ENCODE measurements around the gene MIB1. TPM values are rescaled to one million over a fixed set of nuclear protein-coding genes. Genes with fewer than 3 reads are reported as not detected.
A peak's percentile ranks its signal among the peaks of the same experiment; 100 is the strongest.

Gene MIB1
- 10 to 100 TPM; 30.0 to 34.7 TPM for total RNA-seq

- intact Hi-C loops (cut with DNase I): loop anchor here (2.0 to 5.0 kb wide), 4 partner anchors 38 to 140 kb away; partner anchors contain the start of genes ABHD3 and ESCO1
- Histone ChIP-seq H3K9me3 (no peaks in the 10 kb centered on the region), H3K36me3 (no peaks in the 10 kb centered on the region), H3K4me3 (peak within 1 kb of the TSS; percentile 89 to 98), H3K27me3 (replicated peaks; ENCODE audit: insufficient read depth) (no peaks in the 10 kb centered on the region), H3K4me1 (replicated peaks) (no peaks in the 10 kb centered on the region), H3K27ac (peak within 1 kb of the TSS; percentile 98 to 99)
- TF ChIP-seq, protein P1, sequence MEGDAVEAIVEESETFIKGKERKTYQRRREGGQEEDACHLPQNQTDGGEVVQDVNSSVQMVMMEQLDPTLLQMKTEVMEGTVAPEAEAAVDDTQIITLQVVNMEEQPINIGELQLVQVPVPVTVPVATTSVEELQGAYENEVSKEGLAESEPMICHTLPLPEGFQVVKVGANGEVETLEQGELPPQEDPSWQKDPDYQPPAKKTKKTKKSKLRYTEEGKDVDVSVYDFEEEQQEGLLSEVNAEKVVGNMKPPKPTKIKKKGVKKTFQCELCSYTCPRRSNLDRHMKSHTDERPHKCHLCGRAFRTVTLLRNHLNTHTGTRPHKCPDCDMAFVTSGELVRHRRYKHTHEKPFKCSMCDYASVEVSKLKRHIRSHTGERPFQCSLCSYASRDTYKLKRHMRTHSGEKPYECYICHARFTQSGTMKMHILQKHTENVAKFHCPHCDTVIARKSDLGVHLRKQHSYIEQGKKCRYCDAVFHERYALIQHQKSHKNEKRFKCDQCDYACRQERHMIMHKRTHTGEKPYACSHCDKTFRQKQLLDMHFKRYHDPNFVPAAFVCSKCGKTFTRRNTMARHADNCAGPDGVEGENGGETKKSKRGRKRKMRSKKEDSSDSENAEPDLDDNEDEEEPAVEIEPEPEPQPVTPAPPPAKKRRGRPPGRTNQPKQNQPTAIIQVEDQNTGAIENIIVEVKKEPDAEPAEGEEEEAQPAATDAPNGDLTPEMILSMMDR (IDR thresholded peaks at IDR 0.05): peak in 1 of 4 experiments; percentile 13
- peak; percentile 80 for TF ChIP-seq POLR2A (IDR thresholded peaks at IDR 0.05)
- TF ChIP-seq POLR2AphosphoS5 (IDR thresholded peaks at IDR 0.05): peak; percentile 98
- 0% methylated on average over 39 of the region's 76 CpGs for WGBS
- DNase-seq (ENCODE audit: low spot score): peak; percentile 98
Measured at GRCh38 chr18:21740538-21741311, at the start of gene MIB1. Gene MIB1, plus strand, starts transcription at chr18:21740792. Its CDS starts 792 bp downstream, at chr18:21741584.

- Histone ChIP-seq H3K36me3 (no peaks in the 10 kb centered on the region), H3K4me3 (no peak overlapping the region), H3K9me3 (no peaks in the 10 kb centered on the region), H3K27me3 (replicated peaks; ENCODE audit: insufficient read depth) (no peaks in the 10 kb centered on the region), H3K27ac (no peak overlapping the region), H3K4me1 (replicated peaks) (no peaks in the 10 kb centered on the region)
- DNase-seq (ENCODE audit: low spot score): no peak
- intact Hi-C loops (cut with DNase I): no loop called here
- TF ChIP-seq, protein P1 (IDR thresholded peaks at IDR 0.05): no peak
- WGBS: 80% methylated on average over 2 of the region's 2 CpGs
Measured at GRCh38 chr18:21693322-21693721, 47.3 kb upstream of the MIB1 start.

DNA sequence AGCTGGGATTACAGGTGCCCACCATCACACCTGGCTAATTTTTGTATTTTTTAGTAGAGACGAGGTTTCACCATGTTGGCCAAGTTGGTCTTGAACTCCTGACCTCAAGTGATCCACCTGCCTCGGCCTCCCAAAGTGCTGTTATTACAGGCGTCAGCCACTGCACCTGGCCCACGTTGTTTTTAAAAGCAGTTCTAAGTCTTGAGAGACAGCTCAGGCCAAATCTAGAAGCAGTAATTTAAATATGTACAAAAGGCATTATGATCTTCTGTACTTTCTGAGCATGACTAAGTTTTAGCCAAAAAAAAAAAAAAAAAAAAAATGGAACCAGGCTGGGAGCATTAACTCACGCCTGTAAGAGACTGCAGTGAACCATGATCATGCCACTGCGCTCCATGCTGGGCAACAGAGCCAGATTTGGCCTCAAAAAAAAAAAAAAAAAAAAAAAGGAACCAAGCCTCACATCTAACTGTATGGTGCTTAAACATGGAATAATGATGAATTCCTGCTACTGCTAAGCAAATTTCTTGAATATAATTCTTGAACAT lies 40.0 kb upstream of the MIB1 start:
- TF ChIP-seq, protein P1 (IDR thresholded peaks at IDR 0.05): no peak
- TF ChIP-seq POLR2AphosphoS5 (IDR thresholded peaks at IDR 0.05): no peak
- TF ChIP-seq POLR2A (IDR thresholded peaks at IDR 0.05): no peak
- no peak overlapping the region for H3K4me3 ChIP-seq
- H3K36me3 ChIP-seq: no peaks in the 10 kb centered on the region
- WGBS: 85% methylated on average over 6 of the region's 6 CpGs
- no peaks in the 10 kb centered on the region for H3K27me3 ChIP-seq (replicated peaks; ENCODE audit: insufficient read depth)
- no peak for DNase-seq (ENCODE audit: low spot score)
- intact Hi-C loops (cut with DNase I): loop anchor here (5.0 to 10.0 kb wide), 3 partner anchors 42 to 134 kb away; partner anchors contain the start of genes MIB1 and SNRPD1
- H3K9me3 ChIP-seq: no peaks in the 10 kb centered on the region
- no peaks in the 10 kb centered on the region for H3K4me1 ChIP-seq (replicated peaks)
- H3K27ac ChIP-seq: no peak overlapping the region

DNA sequence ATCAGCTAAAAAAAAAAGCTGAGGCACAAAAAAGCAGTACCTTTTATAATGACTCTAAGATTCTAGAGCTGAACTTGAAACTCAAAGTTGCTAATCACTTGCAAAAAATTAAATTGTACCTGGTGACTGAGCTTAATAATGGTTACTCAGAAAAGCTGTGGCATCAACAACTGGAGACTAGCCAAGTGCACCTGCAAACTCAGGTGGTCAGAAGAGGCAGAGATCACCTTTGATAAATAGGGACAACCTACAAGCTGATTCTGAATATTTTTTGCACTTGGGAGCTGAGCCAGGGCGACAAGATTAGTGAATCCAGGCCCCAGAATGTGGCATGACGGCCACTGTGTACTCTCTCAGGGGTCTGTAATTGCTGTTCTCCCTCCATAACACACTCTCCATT lies 39.0 kb upstream of the MIB1 start:
- WGBS: 100% methylated on average over 2 of the region's 2 CpGs
- H3K9me3 ChIP-seq: no peaks in the 10 kb centered on the region
- TF ChIP-seq, protein P1 (IDR thresholded peaks at IDR 0.05): no peak
- TF ChIP-seq POLR2AphosphoS5 (IDR thresholded peaks at IDR 0.05) (no peak), POLR2A (IDR thresholded peaks at IDR 0.05) (no peak)
- H3K36me3 ChIP-seq: no peaks in the 10 kb centered on the region
- H3K4me3 ChIP-seq: no peak overlapping the region
- H3K27ac ChIP-seq: no peak overlapping the region
- H3K4me1 ChIP-seq (replicated peaks): no peaks in the 10 kb centered on the region
- no peak for DNase-seq (ENCODE audit: low spot score)
- intact Hi-C loops (cut with DNase I): loop anchor here (5.0 to 10.0 kb wide), 3 partner anchors 41 to 133 kb away; partner anchors contain the start of genes MIB1 and SNRPD1
- H3K27me3 ChIP-seq (replicated peaks; ENCODE audit: insufficient read depth): no peaks in the 10 kb centered on the region
